K562 (cell line): ENCODE data around the gene OR6C3. TPM values are rescaled to one million over a fixed set of nuclear protein-coding genes. Genes with fewer than 3 reads are reported as not detected.

Source experiments
- ATAC-seq: fragments of 200-7000 bp; cut with Tn5 transposase; 3 replicates; pipeline ENCODE4 v1.9.1; 2020; ENCODE audit warnings: moderate library complexity
- BruUV-seq: library from RNA; stranded (reverse); fragments of 400-500 nt; replicated peaks from 2 replicates; lab custom pipeline; 2021; lab: Mats Ljungman, UMichigan
- CTCF ChIA-PET: fragments of 300-600 bp; formaldehyde crosslinking; extraction: SDS; loops from one replicate; lab custom pipeline; 2021; ENCODE audit warnings: low intra/inter-chr PET ratio; lab: Yijun Ruan, JAX
- POLR2A ChIA-PET: fragments of 300-600, 350-650 bp; sonication (Branson Sonifier 250); formaldehyde crosslinking; extraction: SDS; loops from one replicate; lab custom pipeline; 2021; ENCODE audit warnings: antibody characterized with exemption, inconsistent platforms; lab: Yijun Ruan, JAX
- DNase-seq, 4 experiments: peaks; one replicate each; pipeline versions ENCODE4 v3.0.0 to v3.0.0-alpha.2; 2011 to 2018; ENCODE audit warnings: low spot score in 3 of 4, mixed read lengths in 3 of 4; ENCODE audit errors: extremely low read depth in 1 of 4
- FAIRE-seq: peaks from 2 replicates; lab custom pipeline; 2011; peaks lifted over from hg19 to GRCh38; lab: Jason Lieb, UNC
- H2AFZ ChIP-seq: 2 replicates; pipeline ENCODE4 v1.6.0; 2011; ENCODE audit warnings: low read depth, low read length, control low read depth, inconsistent platforms
- H3K27ac ChIP-seq: fragments of 200-600 bp; 3 replicates; pipeline ENCODE4 v1.8.0; 2011; ENCODE audit warnings: low read depth, mild to moderate bottlenecking, control low read depth, inconsistent platforms, low read length, moderate library complexity, mixed read lengths; ENCODE audit errors: extremely low read depth
- H3K27me3 ChIP-seq, 2 experiments: fragments of 300-600 bp in 1 of 2; 2 replicates in 1 of 2; 3 replicates in 1 of 2; pipeline versions ENCODE4 v1.6.0 to v1.8.0; 2011; ENCODE audit warnings: inconsistent platforms in 2 of 2, low read length in 2 of 2, mild to moderate bottlenecking in 1 of 2, mixed read lengths in 1 of 2, moderate library complexity in 1 of 2; ENCODE audit not compliant: control insufficient read depth in 2 of 2, insufficient read depth in 2 of 2
- H3K36me3 ChIP-seq: fragments of 300-600 bp; 3 replicates; pipeline ENCODE4 v1.8.0; 2011; ENCODE audit warnings: mild to moderate bottlenecking, low read length, inconsistent platforms; ENCODE audit not compliant: control insufficient read depth, insufficient read depth
- H3K4me1 ChIP-seq, 2 experiments: fragments of 200-600 bp in 1 of 2; replicated peaks in 1 of 2; 2 replicates in 1 of 2; 3 replicates in 1 of 2; pipeline versions ENCODE4 v1.5.1 to v1.8.0; 2011; ENCODE audit warnings: inconsistent platforms in 2 of 2, low read length in 2 of 2, mild to moderate bottlenecking in 1 of 2, mixed read lengths in 1 of 2, moderate library complexity in 1 of 2; ENCODE audit not compliant: control insufficient read depth in 2 of 2, insufficient read depth in 2 of 2
- H3K4me2 ChIP-seq: 2 replicates; pipeline ENCODE4 v1.6.1; 2011; ENCODE audit warnings: low read length, control low read depth, inconsistent platforms, mixed read lengths; ENCODE audit not compliant: insufficient read depth
- H3K4me3 ChIP-seq: fragments of 200-600 bp; sonication (generic), shearing (Covaris generic); 2 replicates; pipeline ENCODE4 v1.5.1; 2016; ENCODE audit warnings: control low read depth, inconsistent platforms
- H3K79me2 ChIP-seq: fragments of 200-600 bp; 3 replicates; pipeline ENCODE4 v1.8.0; 2011; ENCODE audit warnings: low read length, inconsistent platforms; ENCODE audit not compliant: control insufficient read depth, insufficient read depth
- H3K9ac ChIP-seq, 2 experiments: 2 replicates each; pipeline versions ENCODE4 v1.6.0 to v1.6.1; 2011; ENCODE audit warnings: low read depth in 2 of 2, low read length in 2 of 2, control low read depth in 1 of 2, inconsistent platforms in 1 of 2, mild to moderate bottlenecking in 1 of 2, mixed read lengths in 1 of 2; ENCODE audit not compliant: insufficient read depth in 1 of 2
- H3K9me1 ChIP-seq: one replicate; pipeline ENCODE4 v1.6.0; 2011; ENCODE audit warnings: inconsistent platforms, mild to moderate bottlenecking, low read length, moderate library complexity; ENCODE audit not compliant: control insufficient read depth, insufficient read depth
- H3K9me3 ChIP-seq: replicated peaks from 2 replicates; pipeline ENCODE4 v1.5.1; 2011; ENCODE audit warnings: low read depth, low read length, inconsistent platforms; ENCODE audit not compliant: control insufficient read depth, insufficient read depth
- H4K20me1 ChIP-seq: replicated peaks from 2 replicates; pipeline ENCODE4 v1.6.1; 2011; ENCODE audit warnings: low read length, inconsistent platforms, mixed read lengths; ENCODE audit not compliant: control insufficient read depth, insufficient read depth
- CHD2 ChIP-seq: IDR thresholded peaks from 2 replicates; pipeline ENCODE4 v1.6.1; 2011; ENCODE audit warnings: low read depth, low read length
- CREM ChIP-seq: IDR thresholded peaks from 2 replicates; pipeline ENCODE4 v1.6.1; 2014; ENCODE audit warnings: antibody characterized with exemption, low read depth
- MTF1 ChIP-seq: fragments of 250-450 bp; sonication (Bioruptor Pico); IDR thresholded peaks from 2 replicates; pipeline ENCODE4 v1.9.0; 2021; ENCODE audit warnings: moderate library complexity, mild to moderate bottlenecking, inconsistent platforms, borderline replicate concordance
- NCOA1 ChIP-seq: fragments of 450-650 bp; IDR thresholded peaks from 2 replicates; pipeline ENCODE4 v1.6.1; 2016; ENCODE audit warnings: low read depth
- SIN3B ChIP-seq: fragments of 450-650 bp; IDR thresholded peaks from 2 replicates; pipeline ENCODE4 v1.6.1; 2017; ENCODE audit warnings: low read depth, mild to moderate bottlenecking, moderate library complexity
- WGBS: fragments of 100-300 bp; shearing (Covaris generic); methylation state at CpG from one replicate; pipeline ENCODE4 v1.1.6; 2016; ENCODE audit warnings: low coverage, mixed read lengths; ENCODE audit not compliant: insufficient coverage; ENCODE audit errors: missing lambda C conversion rate; 5-methylcytosine and 5-hydroxymethylcytosine counted together
- in situ Hi-C: fragments of 300-500 bp; cut with MboI; formaldehyde crosslinking; loops from 4 replicates; pipeline ENCODE4 v1.15.0; 2018; ENCODE audit warnings: inconsistent platforms, mixed read lengths
- intact Hi-C: fragments of 100-400 bp; cut with micrococcal nuclease; formaldehyde crosslinking; loops from 2 replicates; pipeline ENCODE4 v1.14.2; 2022
- polyA plus RNA-seq, 8 experiments: library from polyadenylated mRNA; depleted of rRNA in 4 of 8; stranded (reverse) in 5 of 8; unstranded in 3 of 8; fragments of >200 nt; fragmentation: Nextera tagmentation in 2 of 8; fragmentation: Illumina TruSeq in 1 of 8; extraction: Ambion mirVana in 2 of 8; extraction: Trizol in 1 of 8; gene quantifications; 2 replicates each; pipeline versions ENCODE4 v1.2.1 to v1.2.3, GENCODE V29; 2011 to 2014; ENCODE audit warnings: inconsistent platforms in 1 of 8, missing spikeins in 1 of 8
- total RNA-seq, 7 experiments: library from RNA; depleted of rRNA in 6 of 7; stranded (reverse); fragments of >200 nt in 6 of 7; fragmentation: Illumina TruSeq in 2 of 7; extraction: Trizol in 2 of 7; gene quantifications; 2 replicates each; pipeline versions ENCODE4 v1.2.1 to v1.2.3, GENCODE V29; 2011 to 2021; ENCODE audit warnings: low replicate concordance in 1 of 7
- TF ChIP-seq, protein P1 (sequence below): fragments of 450-650 bp; IDR thresholded peaks from 2 replicates; pipeline ENCODE4 v1.6.1; 2016; ENCODE audit warnings: mild to moderate bottlenecking, moderate library complexity
- TF ChIP-seq, protein P2 (sequence below): fragments of 250-450 bp; sonication (Bioruptor Pico); IDR thresholded peaks from 2 replicates; pipeline ENCODE4 v1.9.0; 2021; ENCODE audit warnings: mild to moderate bottlenecking, inconsistent platforms

Gene OR6C3
- total and polyA plus RNA-seq, 9 of the 15 experiments (the other 6 are each of a cell fraction or from before 2014, with no cell fraction given) = not detected

DNA sequence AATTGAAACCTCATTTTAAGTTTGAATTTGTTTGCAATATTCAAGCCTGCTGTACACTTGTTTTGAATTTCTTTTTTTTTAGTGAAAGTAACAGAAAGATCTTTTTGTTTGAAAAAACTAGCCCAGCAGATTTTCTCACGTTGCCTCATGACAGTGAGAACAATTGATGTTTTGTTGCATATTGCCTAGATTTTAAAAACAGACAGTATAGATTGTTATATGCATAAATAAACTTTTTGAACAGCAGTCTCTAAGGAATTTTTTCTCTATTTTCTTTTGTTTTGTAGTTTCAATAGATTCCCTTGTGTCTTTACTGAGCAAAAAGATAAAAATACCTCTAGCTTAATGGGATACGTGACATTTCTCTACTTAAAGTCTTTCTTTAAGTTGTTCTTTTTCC, 49.6 kb upstream of the OR6C3 start:
- 0% methylated on average over 2 of the region's 2 CpGs for WGBS
- Histone ChIP-seq H3K79me2 (no peaks in the 10 kb centered on the region), H3K9me3 (no peaks in the 10 kb centered on the region), H3K9me1 (no peaks in the 10 kb centered on the region), H4K20me1 (no peaks in the 10 kb centered on the region), H3K36me3 (no peaks in the 10 kb centered on the region), H3K4me2 (no peak overlapping the region), H3K4me3 (no peak overlapping the region), H3K27ac (no peak overlapping the region), H3K4me1 (no peaks in the 10 kb centered on the region), H3K27me3 (no peaks in the 10 kb centered on the region), H2AFZ (no peak overlapping the region), H3K9ac (no peak overlapping the region)
- FAIRE-seq (no peak), DNase-seq (no peak), ATAC-seq (no peak)
- in situ Hi-C loops = no loop called here
- intact Hi-C loops = loop anchor here (2.0 kb wide), 1 partner anchor 60 kb away; the partner anchor contains the start of gene OR10A7
- ChIA-PET CTCF (no interaction called here), POLR2A (interaction anchor here (1.2 to 1.5 kb wide), 2 partner anchors 17 to 28 kb away, joined by 3 read pairs; no protein-coding TSS in a partner anchor)
- BruUV-seq = no TSS peak
- no peak for TF ChIP-seq NCOA1
- TF ChIP-seq, protein P1, sequence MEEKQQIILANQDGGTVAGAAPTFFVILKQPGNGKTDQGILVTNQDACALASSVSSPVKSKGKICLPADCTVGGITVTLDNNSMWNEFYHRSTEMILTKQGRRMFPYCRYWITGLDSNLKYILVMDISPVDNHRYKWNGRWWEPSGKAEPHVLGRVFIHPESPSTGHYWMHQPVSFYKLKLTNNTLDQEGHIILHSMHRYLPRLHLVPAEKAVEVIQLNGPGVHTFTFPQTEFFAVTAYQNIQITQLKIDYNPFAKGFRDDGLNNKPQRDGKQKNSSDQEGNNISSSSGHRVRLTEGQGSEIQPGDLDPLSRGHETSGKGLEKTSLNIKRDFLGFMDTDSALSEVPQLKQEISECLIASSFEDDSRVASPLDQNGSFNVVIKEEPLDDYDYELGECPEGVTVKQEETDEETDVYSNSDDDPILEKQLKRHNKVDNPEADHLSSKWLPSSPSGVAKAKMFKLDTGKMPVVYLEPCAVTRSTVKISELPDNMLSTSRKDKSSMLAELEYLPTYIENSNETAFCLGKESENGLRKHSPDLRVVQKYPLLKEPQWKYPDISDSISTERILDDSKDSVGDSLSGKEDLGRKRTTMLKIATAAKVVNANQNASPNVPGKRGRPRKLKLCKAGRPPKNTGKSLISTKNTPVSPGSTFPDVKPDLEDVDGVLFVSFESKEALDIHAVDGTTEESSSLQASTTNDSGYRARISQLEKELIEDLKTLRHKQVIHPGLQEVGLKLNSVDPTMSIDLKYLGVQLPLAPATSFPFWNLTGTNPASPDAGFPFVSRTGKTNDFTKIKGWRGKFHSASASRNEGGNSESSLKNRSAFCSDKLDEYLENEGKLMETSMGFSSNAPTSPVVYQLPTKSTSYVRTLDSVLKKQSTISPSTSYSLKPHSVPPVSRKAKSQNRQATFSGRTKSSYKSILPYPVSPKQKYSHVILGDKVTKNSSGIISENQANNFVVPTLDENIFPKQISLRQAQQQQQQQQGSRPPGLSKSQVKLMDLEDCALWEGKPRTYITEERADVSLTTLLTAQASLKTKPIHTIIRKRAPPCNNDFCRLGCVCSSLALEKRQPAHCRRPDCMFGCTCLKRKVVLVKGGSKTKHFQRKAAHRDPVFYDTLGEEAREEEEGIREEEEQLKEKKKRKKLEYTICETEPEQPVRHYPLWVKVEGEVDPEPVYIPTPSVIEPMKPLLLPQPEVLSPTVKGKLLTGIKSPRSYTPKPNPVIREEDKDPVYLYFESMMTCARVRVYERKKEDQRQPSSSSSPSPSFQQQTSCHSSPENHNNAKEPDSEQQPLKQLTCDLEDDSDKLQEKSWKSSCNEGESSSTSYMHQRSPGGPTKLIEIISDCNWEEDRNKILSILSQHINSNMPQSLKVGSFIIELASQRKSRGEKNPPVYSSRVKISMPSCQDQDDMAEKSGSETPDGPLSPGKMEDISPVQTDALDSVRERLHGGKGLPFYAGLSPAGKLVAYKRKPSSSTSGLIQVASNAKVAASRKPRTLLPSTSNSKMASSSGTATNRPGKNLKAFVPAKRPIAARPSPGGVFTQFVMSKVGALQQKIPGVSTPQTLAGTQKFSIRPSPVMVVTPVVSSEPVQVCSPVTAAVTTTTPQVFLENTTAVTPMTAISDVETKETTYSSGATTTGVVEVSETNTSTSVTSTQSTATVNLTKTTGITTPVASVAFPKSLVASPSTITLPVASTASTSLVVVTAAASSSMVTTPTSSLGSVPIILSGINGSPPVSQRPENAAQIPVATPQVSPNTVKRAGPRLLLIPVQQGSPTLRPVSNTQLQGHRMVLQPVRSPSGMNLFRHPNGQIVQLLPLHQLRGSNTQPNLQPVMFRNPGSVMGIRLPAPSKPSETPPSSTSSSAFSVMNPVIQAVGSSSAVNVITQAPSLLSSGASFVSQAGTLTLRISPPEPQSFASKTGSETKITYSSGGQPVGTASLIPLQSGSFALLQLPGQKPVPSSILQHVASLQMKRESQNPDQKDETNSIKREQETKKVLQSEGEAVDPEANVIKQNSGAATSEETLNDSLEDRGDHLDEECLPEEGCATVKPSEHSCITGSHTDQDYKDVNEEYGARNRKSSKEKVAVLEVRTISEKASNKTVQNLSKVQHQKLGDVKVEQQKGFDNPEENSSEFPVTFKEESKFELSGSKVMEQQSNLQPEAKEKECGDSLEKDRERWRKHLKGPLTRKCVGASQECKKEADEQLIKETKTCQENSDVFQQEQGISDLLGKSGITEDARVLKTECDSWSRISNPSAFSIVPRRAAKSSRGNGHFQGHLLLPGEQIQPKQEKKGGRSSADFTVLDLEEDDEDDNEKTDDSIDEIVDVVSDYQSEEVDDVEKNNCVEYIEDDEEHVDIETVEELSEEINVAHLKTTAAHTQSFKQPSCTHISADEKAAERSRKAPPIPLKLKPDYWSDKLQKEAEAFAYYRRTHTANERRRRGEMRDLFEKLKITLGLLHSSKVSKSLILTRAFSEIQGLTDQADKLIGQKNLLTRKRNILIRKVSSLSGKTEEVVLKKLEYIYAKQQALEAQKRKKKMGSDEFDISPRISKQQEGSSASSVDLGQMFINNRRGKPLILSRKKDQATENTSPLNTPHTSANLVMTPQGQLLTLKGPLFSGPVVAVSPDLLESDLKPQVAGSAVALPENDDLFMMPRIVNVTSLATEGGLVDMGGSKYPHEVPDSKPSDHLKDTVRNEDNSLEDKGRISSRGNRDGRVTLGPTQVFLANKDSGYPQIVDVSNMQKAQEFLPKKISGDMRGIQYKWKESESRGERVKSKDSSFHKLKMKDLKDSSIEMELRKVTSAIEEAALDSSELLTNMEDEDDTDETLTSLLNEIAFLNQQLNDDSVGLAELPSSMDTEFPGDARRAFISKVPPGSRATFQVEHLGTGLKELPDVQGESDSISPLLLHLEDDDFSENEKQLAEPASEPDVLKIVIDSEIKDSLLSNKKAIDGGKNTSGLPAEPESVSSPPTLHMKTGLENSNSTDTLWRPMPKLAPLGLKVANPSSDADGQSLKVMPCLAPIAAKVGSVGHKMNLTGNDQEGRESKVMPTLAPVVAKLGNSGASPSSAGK = no peak
- TF ChIP-seq MTF1 = no peak
- no peak for TF ChIP-seq SIN3B
- no peak for TF ChIP-seq CHD2
- TF ChIP-seq CREM = no peak
- TF ChIP-seq, protein P2, sequence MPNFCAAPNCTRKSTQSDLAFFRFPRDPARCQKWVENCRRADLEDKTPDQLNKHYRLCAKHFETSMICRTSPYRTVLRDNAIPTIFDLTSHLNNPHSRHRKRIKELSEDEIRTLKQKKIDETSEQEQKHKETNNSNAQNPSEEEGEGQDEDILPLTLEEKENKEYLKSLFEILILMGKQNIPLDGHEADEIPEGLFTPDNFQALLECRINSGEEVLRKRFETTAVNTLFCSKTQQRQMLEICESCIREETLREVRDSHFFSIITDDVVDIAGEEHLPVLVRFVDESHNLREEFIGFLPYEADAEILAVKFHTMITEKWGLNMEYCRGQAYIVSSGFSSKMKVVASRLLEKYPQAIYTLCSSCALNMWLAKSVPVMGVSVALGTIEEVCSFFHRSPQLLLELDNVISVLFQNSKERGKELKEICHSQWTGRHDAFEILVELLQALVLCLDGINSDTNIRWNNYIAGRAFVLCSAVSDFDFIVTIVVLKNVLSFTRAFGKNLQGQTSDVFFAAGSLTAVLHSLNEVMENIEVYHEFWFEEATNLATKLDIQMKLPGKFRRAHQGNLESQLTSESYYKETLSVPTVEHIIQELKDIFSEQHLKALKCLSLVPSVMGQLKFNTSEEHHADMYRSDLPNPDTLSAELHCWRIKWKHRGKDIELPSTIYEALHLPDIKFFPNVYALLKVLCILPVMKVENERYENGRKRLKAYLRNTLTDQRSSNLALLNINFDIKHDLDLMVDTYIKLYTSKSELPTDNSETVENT (CRISPR knock-in tag) = no peak
